Mononuclear cell (primary cell): ENCODE data around the gene USP17L19. TPM values are rescaled to one million over a fixed set of nuclear protein-coding genes. Genes with fewer than 3 reads are reported as not detected.

Experiments used
- total RNA-seq: library from RNA; depleted of rRNA; stranded (reverse); fragments of >200 nt; gene quantifications from one replicate; pipeline ENCODE4 v1.2.3, GENCODE V29; 2012

USP17L19 gene
- total RNA-seq, 1 donor: not detected

Other genes starting within 250 kb of the USP17L19 start
- gene FAM90A26, start 83.0 kb upstream of the USP17L19 start, total RNA-seq: not detected
- not detected for gene USP17L10, start 42.7 kb upstream of the USP17L19 start, total RNA-seq
- not detected for gene USP17L11, start 38.0 kb upstream of the USP17L19 start, total RNA-seq
- not detected for gene USP17L12, start 33.2 kb upstream of the USP17L19 start, total RNA-seq
- gene USP17L13, start 28.5 kb upstream of the USP17L19 start, total RNA-seq: not detected
- not detected for gene USP17L15, start 19.0 kb upstream of the USP17L19 start, total RNA-seq
- gene USP17L17, start 9.5 kb upstream of the USP17L19 start, total RNA-seq: not detected
- gene USP17L18, start 4.7 kb upstream of the USP17L19 start, total RNA-seq: not detected
- gene USP17L20, start 4.7 kb downstream of the USP17L19 start, total RNA-seq: not detected
- gene USP17L21, start 9.5 kb downstream of the USP17L19 start, total RNA-seq: not detected
- not detected for gene USP17L22, start 14.2 kb downstream of the USP17L19 start, total RNA-seq
- not detected for gene USP17L24, start 71.8 kb downstream of the USP17L19 start, total RNA-seq
- not detected for gene USP17L25, start 76.5 kb downstream of the USP17L19 start, total RNA-seq
- not detected for gene USP17L26, start 81.3 kb downstream of the USP17L19 start, total RNA-seq
- gene USP17L5, start 86.0 kb downstream of the USP17L19 start, total RNA-seq: not detected
- not detected for gene USP17L27, start 90.8 kb downstream of the USP17L19 start, total RNA-seq
- gene USP17L28, start 95.5 kb downstream of the USP17L19 start, total RNA-seq: not detected
- not detected for gene USP17L29, start 100.3 kb downstream of the USP17L19 start, total RNA-seq
- not detected for gene USP17L30, start 109.8 kb downstream of the USP17L19 start, total RNA-seq
- not detected for gene DEFB131A, start 191.0 kb downstream of the USP17L19 start, total RNA-seq